ENCODE data around the gene MARVELD3.
A peak's percentile ranks its signal among the peaks of the same experiment; 100 is the strongest.
"Not testable (repeated sequence)": the region's sequence is repeated elsewhere in the genome, so short reads cannot be mapped to it uniquely, and the experiment has no call there.

MARVELD3 gene, protein sequence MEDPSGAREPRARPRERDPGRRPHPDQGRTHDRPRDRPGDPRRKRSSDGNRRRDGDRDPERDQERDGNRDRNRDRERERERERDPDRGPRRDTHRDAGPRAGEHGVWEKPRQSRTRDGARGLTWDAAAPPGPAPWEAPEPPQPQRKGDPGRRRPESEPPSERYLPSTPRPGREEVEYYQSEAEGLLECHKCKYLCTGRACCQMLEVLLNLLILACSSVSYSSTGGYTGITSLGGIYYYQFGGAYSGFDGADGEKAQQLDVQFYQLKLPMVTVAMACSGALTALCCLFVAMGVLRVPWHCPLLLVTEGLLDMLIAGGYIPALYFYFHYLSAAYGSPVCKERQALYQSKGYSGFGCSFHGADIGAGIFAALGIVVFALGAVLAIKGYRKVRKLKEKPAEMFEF

DNA sequence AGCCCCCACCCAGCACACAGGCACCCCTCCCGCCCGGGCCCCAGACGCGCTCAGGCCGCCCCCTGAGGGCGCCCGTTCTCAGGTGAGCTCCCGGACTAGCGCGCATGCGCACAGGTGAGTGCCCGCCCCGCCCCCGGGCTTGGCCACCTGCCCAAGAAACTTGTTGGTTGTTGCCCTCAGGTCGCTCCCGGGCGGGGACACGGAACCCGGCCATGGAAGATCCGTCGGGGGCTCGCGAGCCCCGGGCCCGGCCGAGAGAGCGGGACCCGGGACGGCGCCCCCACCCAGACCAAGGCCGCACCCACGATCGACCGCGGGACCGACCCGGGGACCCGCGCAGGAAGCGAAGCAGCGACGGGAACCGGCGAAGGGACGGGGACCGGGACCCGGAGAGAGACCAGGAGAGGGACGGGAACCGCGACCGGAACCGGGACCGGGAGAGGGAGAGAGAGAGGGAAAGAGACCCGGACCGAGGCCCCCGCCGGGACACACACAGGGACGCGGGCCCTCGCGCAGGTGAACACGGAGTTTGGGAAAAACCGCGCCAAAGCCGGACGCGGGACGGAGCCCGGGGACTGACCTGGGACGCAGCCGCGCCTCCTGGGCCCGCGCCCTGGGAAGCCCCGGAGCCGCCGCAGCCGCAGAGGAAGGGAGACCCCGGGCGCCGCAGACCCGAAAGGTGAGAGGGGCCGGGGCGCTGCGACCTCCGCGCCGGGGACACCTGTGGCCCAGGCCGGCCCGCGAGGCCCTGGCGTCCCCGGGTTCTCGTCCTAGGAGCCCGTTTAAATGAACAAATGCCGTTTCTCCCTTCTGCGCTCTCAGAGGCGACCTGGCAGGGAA lies at the start of gene MARVELD3:
Gene MARVELD3, plus strand, starts transcription at position 167 of the 840 bp plus-strand sequence. Its CDS starts 46 bp downstream, at position 213.
- DNase-seq (ENCODE audit: low spot score) = no peak

DNA sequence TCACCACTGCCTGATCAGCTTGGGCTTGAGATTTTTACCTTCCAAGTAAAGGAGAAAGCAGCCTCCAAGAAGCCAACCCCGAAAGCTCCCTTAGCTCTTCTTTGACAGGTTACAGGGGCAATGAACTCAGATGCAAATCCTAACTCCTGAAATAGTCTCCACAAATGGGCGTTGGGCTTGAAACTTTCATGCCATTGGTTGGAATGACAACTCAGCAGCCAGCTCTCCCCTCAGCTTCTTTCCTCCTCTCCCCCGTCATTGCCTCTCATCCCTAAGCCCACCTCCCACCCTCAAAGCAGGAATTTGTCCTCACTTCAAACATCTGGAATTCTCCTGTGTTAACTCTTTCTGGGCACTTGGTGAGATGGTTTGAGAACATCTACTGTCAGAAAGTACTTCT lies 49.0 kb upstream of the MARVELD3 start, which contains the start of gene TAT:
Gene TAT, minus strand, starts transcription at position 122 of the 400 bp plus-strand sequence. CDS start 677 bp downstream, outside the sequence.
- DNase-seq (ENCODE audit: low spot score) = no peak

GRCh38 chr16:71582553-71582848 lies 43.5 kb upstream of the MARVELD3 start:
- not testable (repeated sequence) for DNase-seq (ENCODE audit: low spot score)

DNA sequence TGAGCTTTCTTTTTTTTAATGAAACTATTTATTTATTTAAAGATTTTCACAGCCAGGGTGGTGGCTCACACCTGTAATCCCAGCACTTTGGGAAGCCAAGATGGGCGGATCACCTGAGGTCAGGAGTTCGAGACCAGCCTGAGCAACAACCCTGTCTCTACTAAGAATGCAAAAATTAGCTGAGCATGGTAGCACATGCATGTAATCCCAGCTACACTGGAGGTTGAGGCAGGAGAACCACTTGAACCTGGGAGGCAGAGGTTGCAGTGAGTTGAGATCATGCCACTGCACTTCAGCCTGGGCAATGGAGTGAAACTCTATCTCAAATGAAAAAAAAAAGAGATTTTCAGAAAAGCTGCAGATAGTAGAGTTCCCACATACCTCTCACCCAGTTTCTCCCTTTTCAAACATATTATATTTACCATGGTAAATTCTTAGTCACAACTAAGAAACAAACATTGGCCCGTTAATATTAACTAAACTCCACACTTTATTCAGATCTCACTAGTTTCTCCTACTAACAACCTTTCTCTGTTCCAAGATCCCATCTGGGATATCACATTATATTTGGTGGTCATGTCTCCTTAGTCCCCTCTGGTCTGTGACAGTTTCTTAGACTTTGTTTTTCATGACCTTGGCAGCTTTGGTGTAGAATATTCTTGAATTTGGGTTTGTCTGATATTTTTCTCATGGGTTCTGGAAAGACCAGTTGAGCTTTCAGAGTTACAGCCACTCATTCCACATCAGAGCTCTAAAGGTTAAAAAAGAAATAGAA lies 41.3 kb upstream of the MARVELD3 start:
- no peak for DNase-seq (ENCODE audit: low spot score)

DNA sequence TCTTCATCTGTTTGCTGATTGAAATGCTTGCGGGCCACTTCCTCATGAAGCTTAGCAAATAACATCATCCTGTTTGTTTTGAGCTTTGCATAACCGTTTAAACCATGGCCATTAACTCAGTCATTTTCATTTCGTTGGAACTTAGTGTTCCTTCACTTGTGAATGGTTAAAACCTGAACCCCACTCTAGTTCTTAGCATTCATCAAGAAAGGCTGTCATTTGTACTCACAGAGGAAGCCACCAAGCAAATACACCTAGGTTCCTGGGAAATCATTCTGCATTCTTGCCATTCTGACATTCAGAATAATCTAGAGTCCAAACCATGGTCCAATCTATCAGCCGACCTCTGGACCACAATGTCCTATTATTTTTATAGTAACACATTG lies 40.7 kb upstream of the MARVELD3 start:
- no peak for DNase-seq (ENCODE audit: low spot score)

DNA sequence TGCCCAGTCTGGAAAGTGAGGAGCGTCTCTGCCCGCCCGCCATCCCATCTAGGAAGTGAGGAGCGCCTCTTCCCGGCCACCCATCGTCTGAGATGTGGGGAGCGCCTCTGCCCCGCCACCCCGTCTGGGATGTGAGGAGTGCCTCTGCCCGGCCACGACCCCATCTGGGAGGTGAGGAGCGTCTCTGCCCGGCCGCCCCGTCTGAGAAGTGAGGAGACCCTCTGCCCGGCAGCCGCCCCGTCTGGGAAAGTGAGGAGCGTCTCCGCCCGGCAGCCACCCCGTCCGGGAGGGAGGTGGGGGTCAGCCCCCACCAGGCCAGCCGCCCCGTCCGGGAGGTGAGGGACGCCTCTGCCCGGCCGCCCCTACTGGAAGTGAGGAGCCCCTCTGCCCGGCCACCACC lies 36.6 kb upstream of the MARVELD3 start:
- DNase-seq (ENCODE audit: low spot score) = not testable (repeated sequence)

DNA sequence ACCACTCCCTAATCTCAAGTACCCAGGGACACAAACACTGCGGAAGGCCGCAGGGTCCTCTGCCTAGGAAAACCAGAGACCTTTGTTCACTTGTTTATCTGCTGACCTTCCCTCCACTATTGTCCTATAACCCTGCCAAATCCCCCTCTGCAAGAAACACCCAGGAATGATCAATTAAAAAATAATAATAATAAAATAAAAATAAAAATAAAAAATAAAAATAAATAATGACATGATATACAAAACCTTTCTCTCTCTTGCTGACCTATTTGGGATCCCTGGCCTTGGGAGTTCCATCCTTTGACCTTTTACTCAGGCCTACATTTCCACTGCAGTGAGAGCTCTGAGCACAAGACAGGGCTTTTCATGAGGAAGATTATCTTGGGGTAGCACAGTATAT lies 35.9 kb upstream of the MARVELD3 start:
- not testable (repeated sequence) for DNase-seq (ENCODE audit: low spot score)

DNA sequence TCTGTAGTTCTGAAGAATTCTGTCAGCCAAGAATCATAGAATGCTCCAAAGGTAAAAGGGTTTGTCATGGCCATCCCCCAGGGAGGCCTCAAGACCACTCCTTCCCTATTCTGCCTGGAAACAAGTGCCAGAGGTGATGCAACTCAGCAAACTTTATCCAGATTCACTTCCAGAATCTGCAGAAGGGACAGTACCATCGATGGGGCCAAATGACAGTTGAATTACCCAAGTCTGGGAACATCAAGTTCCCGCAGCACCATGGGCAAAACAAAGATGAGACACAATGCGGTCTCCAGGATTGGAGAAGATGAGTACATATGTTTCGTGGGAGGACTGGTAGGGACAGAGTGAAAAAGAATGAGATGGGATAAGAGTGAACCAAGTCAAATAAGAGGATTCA lies 35.4 kb upstream of the MARVELD3 start:
- DNase-seq (ENCODE audit: low spot score) = no peak

DNA sequence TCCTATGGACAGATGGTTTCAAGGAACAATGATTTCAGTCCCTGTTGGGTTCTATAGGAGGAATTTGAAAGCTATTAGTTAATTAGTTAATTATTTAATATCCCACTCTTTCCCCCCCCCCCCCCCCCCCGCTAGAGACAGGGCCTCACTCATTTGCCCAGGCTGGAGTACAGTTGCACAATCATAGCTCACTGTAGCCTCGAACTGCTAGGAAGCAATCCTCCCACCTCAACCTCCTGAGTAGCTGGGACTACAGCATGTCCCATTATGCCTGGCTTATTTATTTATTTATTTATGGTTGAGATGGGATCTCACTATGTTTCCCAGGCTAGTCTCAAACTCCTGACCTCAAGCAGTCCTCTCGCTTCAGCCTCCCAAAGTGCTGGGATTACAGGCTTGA lies 34.1 kb upstream of the MARVELD3 start:
- no peak for DNase-seq (ENCODE audit: low spot score)

GRCh38 chr16:71593048-71593999 lies 32.7 kb upstream of the MARVELD3 start:
- DNase-seq (ENCODE audit: low spot score) = no peak

- DNase-seq (ENCODE audit: low spot score) = no peak
These were observed 31.9 kb upstream of the MARVELD3 start for GRCh38 chr16:71594000-71594646.

- DNase-seq (ENCODE audit: low spot score) = not testable (repeated sequence)
These were observed 30.6 kb upstream of the MARVELD3 start for GRCh38 chr16:71595340-71595826.

- DNase-seq (ENCODE audit: low spot score) = not testable (repeated sequence)
These were observed 27.6 kb upstream of the MARVELD3 start for GRCh38 chr16:71598426-71598825.

DNA sequence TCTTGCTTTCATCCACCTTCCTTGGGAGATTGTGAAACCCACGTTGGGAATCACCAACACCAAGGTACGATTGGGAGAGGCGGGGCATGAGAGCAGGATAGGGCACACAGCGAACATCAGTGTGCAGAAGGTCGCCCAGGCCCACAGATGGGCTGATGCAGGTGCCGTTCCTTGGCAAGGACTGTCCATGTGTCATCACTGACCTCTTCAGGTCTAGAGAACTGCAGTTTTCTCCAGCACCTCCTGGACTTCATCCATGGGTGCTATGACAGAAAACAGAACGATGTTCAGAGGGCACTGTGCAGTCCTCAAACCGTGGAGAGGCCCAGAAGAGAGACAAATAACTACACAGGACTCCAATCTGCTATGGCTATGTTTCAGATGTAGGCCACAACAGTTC lies 25.2 kb upstream of the MARVELD3 start:
- DNase-seq (ENCODE audit: low spot score) = no peak

DNA sequence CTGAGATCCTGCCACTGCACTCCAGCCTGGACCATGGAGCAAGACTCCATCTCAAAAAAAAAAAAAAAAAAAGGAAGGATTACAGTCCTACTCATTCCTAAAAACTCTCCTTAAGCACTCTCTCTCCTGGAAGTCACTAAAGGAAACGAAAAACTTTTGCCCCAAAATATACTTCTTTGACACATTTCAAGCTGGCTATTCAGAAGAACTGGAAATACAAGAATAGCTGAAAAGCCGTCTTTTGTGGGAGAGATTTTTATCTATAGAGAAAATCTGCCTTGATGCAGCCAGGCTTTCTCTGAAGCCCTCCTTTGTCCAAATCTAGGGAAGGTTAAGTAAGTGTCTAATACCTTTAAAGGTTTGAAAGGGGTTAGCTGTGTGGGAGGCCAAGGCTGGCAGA lies 16.9 kb upstream of the MARVELD3 start:
- no peak for DNase-seq (ENCODE audit: low spot score)

DNA sequence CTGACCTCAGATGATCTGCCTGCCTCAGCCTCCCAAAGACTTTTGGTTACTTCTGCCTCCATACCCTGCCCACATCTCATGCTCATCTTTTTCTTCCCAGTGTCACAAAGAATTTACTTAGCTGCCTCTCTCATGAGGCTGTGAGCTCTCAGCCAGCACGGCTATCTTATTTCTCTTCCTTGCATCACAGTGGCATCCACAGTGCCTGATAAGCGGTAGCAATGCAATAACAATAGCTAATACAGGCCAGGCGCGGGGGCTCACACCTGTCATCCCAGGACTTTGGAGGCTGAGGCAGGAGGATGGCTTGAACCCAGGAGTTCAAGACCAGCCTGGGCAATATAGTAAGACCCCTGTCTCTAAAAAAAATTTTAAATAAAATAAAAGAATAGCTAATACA lies 15.5 kb upstream of the MARVELD3 start:
- no peak for DNase-seq (ENCODE audit: low spot score)

GRCh38 chr16:71610936-71611871 lies 14.8 kb upstream of the MARVELD3 start:
- peak; percentile 72 for DNase-seq (ENCODE audit: low spot score)

- not testable (repeated sequence) for DNase-seq (ENCODE audit: low spot score)
These were observed 11.0 kb upstream of the MARVELD3 start for GRCh38 chr16:71614956-71615355.

GRCh38 chr16:71618429-71618828 lies 7.6 kb upstream of the MARVELD3 start:
- DNase-seq (ENCODE audit: low spot score) = no peak
